AG09319 (cell line): ENCODE data around the gene EFR3B.

Experiments used
- DNase-seq: peaks from one replicate; pipeline ENCODE4 v3.0.0-alpha.2; 2010; ENCODE audit warnings: low read depth; ENCODE audit errors: extremely low read depth
- CTCF ChIP-seq: IDR thresholded peaks from 2 replicates; pipeline ENCODE4 v1.5.1; 2011; ENCODE audit warnings: low read depth, mild to moderate bottlenecking, inconsistent platforms, low read length, moderate library complexity

Gene EFR3B

GRCh38 chr2:25025229-25026007 is 16.5 kb upstream of the EFR3B start:
- no peak for TF ChIP-seq CTCF
- DNase-seq = no peak

- no peak for DNase-seq
- no peak for TF ChIP-seq CTCF
These were observed 15.8 kb upstream of the EFR3B start for GRCh38 chr2:25026008-25026530.

GRCh38 chr2:25029183-25029554 is 12.7 kb upstream of the EFR3B start:
- no peak for DNase-seq
- TF ChIP-seq CTCF = no peak

- TF ChIP-seq CTCF = no peak
- no peak for DNase-seq
These were observed 11.2 kb upstream of the EFR3B start for GRCh38 chr2:25030702-25031101.

GRCh38 chr2:25032094-25032493 is 9.8 kb upstream of the EFR3B start:
- TF ChIP-seq CTCF = no peak
- no peak for DNase-seq

GRCh38 chr2:25032901-25033300 is 9.0 kb upstream of the EFR3B start:
- no peak for DNase-seq
- no peak for TF ChIP-seq CTCF

- no peak for DNase-seq
- no peak for TF ChIP-seq CTCF
These were observed 7.8 kb upstream of the EFR3B start for GRCh38 chr2:25034081-25034480.
